Calu3 (cell line): ENCODE results near the gene ELP2. TPM values are rescaled to one million over a fixed set of nuclear protein-coding genes. Genes with fewer than 3 reads are reported as not detected.
"Not testable (repeated sequence)": the region's sequence is repeated elsewhere in the genome, so short reads cannot be mapped to it uniquely, and the experiment has no call there.

Source experiments
- Bru-seq: library from RNA; stranded (reverse); fragments of 400-500 nt; gene quantifications from one replicate; lab custom pipeline; 2021; lab: Mats Ljungman, UMichigan
- BruChase-seq, 2 experiments: library from RNA; stranded (reverse); fragments of 400-500 nt; gene quantifications; one replicate each; lab custom pipeline; 2021; lab: Mats Ljungman, UMichigan
- BruUV-seq: library from RNA; stranded (reverse); fragments of 400-500 nt; replicated peaks from 2 replicates; lab custom pipeline; 2021; lab: Mats Ljungman, UMichigan
- CTCF ChIA-PET: fragments of 300-600 bp; sonication (Branson Sonifier 250); formaldehyde crosslinking; loops from one replicate; lab custom pipeline; 2022; ENCODE audit warnings: antibody characterized with exemption; lab: Charles Lee
- DNase-seq: peaks from one replicate; pipeline ENCODE4 v3.0.0; 2022
- H3K27ac Mint-ChIP-seq: one replicate; pipeline ENCODE4 v1.8.0; 2022; ENCODE audit warnings: mixed read lengths; ENCODE audit not compliant: unreplicated experiment
- H3K27me3 Mint-ChIP-seq: one replicate; pipeline ENCODE4 v1.8.0; 2022; ENCODE audit warnings: mixed read lengths; ENCODE audit not compliant: unreplicated experiment
- H3K36me3 Mint-ChIP-seq: one replicate; pipeline ENCODE4 v1.8.0; 2022; ENCODE audit warnings: mild to moderate bottlenecking, moderate library complexity, mixed read lengths; ENCODE audit not compliant: insufficient read depth, unreplicated experiment
- H3K4me1 Mint-ChIP-seq: one replicate; pipeline ENCODE4 v1.8.0; 2022; ENCODE audit warnings: mild to moderate bottlenecking, low read depth, mixed read lengths; ENCODE audit not compliant: unreplicated experiment
- H3K4me3 Mint-ChIP-seq: one replicate; pipeline ENCODE4 v1.8.0; 2022; ENCODE audit warnings: mild to moderate bottlenecking, low read depth, moderate library complexity, mixed read lengths; ENCODE audit not compliant: unreplicated experiment
- H3K9me3 Mint-ChIP-seq: one replicate; pipeline ENCODE4 v1.8.0; 2022; ENCODE audit warnings: low read depth, mixed read lengths; ENCODE audit not compliant: unreplicated experiment
- intact Hi-C: fragments of 100-400 bp; cut with micrococcal nuclease; formaldehyde crosslinking; loops from one replicate; pipeline ENCODE4 v1.10.0; 2022; ENCODE audit not compliant: unreplicated experiment
- long read RNA-seq: library from polyadenylated mRNA; stranded (forward); transcript quantifications from one replicate; pipeline ENCODE4 v2.0.0, GENCODE V29; 2022
- total RNA-seq: library from RNA; stranded (reverse); gene quantifications from 2 replicates; pipeline ENCODE4 v1.2.3, GENCODE V29; 2022
- TF ChIP-seq, protein P1 (sequence below): fragments of 200-600 bp; IDR thresholded peaks from one replicate; pipeline ENCODE4 v1.8.0; 2022; ENCODE audit warnings: antibody characterized with exemption; ENCODE audit not compliant: unreplicated experiment

The ELP2 gene, protein sequence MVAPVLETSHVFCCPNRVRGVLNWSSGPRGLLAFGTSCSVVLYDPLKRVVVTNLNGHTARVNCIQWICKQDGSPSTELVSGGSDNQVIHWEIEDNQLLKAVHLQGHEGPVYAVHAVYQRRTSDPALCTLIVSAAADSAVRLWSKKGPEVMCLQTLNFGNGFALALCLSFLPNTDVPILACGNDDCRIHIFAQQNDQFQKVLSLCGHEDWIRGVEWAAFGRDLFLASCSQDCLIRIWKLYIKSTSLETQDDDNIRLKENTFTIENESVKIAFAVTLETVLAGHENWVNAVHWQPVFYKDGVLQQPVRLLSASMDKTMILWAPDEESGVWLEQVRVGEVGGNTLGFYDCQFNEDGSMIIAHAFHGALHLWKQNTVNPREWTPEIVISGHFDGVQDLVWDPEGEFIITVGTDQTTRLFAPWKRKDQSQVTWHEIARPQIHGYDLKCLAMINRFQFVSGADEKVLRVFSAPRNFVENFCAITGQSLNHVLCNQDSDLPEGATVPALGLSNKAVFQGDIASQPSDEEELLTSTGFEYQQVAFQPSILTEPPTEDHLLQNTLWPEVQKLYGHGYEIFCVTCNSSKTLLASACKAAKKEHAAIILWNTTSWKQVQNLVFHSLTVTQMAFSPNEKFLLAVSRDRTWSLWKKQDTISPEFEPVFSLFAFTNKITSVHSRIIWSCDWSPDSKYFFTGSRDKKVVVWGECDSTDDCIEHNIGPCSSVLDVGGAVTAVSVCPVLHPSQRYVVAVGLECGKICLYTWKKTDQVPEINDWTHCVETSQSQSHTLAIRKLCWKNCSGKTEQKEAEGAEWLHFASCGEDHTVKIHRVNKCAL
- total RNA-seq, result 75.8 and 82.2 TPM in 2 replicates
- percentile 89 among the genes with signal in this experiment for Bru-seq, nascent RNA
- percentile 81 among the genes with signal in this experiment for BruChase-seq, experiment 1, labeled RNA remaining after a 6-hour chase
- BruChase-seq, experiment 2, labeled RNA remaining after a 2-hour chase, result percentile 91 among the genes with signal in this experiment
- long read RNA-seq, full-length matches to known transcripts, result 62 of 105 reads
- long read RNA-seq, partial matches to known transcripts, result 2 of 105 reads
- long read RNA-seq, other reads (novel, unspliced or antisense), result 41 of 105 reads

DNA sequence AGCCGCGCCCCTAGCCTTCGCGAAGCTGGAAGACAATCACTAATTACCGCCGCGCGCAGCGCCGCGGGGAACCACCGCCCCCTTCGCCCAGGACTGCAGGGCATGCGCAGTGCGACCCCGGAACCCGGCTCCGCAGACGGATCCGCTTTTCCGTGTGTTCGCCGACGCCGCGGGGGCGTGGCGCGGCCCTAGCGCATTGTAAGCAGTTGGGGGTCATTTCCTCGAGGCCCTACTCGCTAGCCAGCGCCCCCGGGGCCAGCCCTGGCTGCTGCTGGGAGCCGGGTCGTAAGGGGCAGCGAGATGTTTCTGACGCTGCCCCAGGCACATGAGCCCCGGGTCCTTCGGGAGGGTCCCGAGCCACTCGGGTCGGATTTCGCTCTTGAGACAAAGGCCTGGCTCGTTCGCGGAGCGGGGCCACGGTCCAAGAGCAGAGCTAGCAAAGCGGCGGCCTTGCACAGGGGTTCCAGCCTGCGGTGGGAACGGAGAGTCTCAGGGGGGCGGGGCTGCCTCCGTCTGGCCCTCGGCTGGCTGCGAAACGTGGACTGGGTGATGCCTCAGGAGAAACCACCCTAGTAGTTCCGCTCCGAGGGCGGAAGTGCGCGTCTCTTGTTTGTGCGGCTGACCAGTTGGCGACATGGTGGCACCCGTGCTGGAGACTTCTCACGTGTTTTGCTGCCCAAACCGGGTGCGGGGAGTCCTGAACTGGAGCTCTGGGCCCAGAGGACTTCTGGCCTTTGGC, at the start of gene ELP2, which contains the start of gene SLC39A6:
ELP2 (plus strand) TSS at position 600 of the 739 bp plus-strand sequence; CDS start at position 635, 35 bp downstream.
SLC39A6 (minus strand) TSS at position 41 of the 739 bp plus-strand sequence. CDS start 2,333 bp downstream, outside the sequence.
- no peaks in the 10 kb centered on the region for H3K27me3 Mint-ChIP-seq
- peaks cover 43% of the 10 kb centered on the region for H3K36me3 Mint-ChIP-seq
- CTCF ChIA-PET, result interaction anchor here (0.7 to 0.8 kb wide), 2 partner anchors 15 to 155 kb away, joined by 3 to 5 read pairs; no protein-coding TSS in a partner anchor
- peak within 1 kb of the TSS; percentile 98 for H3K4me3 Mint-ChIP-seq
- no peaks in the 10 kb centered on the region for H3K9me3 Mint-ChIP-seq
- peaks cover 26% of the 10 kb centered on the region for H3K4me1 Mint-ChIP-seq
- intact Hi-C loops, result no loop called here
- TF ChIP-seq, protein P1, sequence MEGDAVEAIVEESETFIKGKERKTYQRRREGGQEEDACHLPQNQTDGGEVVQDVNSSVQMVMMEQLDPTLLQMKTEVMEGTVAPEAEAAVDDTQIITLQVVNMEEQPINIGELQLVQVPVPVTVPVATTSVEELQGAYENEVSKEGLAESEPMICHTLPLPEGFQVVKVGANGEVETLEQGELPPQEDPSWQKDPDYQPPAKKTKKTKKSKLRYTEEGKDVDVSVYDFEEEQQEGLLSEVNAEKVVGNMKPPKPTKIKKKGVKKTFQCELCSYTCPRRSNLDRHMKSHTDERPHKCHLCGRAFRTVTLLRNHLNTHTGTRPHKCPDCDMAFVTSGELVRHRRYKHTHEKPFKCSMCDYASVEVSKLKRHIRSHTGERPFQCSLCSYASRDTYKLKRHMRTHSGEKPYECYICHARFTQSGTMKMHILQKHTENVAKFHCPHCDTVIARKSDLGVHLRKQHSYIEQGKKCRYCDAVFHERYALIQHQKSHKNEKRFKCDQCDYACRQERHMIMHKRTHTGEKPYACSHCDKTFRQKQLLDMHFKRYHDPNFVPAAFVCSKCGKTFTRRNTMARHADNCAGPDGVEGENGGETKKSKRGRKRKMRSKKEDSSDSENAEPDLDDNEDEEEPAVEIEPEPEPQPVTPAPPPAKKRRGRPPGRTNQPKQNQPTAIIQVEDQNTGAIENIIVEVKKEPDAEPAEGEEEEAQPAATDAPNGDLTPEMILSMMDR, result no peak
- DNase-seq, result peak; percentile 94
- no TSS peak for BruUV-seq
- peak within 1 kb of the TSS; percentile 89 for H3K27ac Mint-ChIP-seq

DNA sequence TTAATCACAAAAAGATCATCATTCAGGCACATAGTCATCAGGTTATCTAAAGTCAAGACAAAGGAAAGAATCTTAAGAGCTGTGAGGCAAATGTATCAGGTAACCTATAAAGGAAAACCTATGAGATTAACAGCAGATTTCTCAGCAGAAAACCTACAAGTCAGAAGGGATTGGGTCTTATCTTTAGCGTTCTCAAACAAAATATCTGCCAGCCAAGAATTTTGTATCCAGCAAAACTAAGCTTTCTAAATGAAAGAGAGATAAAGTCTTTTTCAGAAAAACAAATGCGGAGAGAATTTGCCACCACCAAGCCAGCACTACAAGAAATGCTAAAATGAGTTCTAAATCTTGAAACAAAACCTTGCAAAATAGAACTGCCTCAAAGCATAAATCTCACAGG, 48.6 kb upstream of the ELP2 start:
- intact Hi-C loops, H3K9me3 Mint-ChIP-seq, DNase-seq, H3K4me3 Mint-ChIP-seq, H3K36me3 Mint-ChIP-seq, CTCF ChIA-PET, BruUV-seq, H3K27ac Mint-ChIP-seq, H3K4me1 Mint-ChIP-seq: not testable (repeated sequence)
- peaks cover 18% of the 10 kb centered on the region for H3K27me3 Mint-ChIP-seq

DNA sequence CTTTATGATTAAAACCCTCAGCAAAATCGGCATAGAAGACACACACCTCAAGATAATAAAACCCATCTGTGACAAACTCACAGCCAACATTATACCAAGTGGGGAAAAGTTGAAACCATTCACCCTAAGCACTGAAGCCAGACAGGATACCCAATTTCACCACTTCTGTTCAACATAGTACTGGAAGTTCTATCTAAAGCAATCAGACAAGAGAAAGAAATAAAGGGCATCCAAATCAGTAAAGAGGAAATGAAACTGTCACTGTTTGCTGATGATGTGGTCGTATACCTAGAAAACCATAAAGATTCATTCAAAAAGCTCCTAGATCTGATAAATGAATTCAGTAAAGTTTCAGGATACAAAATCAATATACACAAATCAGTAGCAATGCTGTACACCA, 46.0 kb upstream of the ELP2 start:
- intact Hi-C loops, result no loop called here
- H3K4me1 Mint-ChIP-seq, result no peaks in the 10 kb centered on the region
- H3K27ac Mint-ChIP-seq, result no peak overlapping the region
- DNase-seq, result no peak
- peaks cover 18% of the 10 kb centered on the region for H3K27me3 Mint-ChIP-seq
- CTCF ChIA-PET, result no interaction called here
- H3K9me3 Mint-ChIP-seq, result peaks cover 2% of the 10 kb centered on the region
- no peaks in the 10 kb centered on the region for H3K36me3 Mint-ChIP-seq
- BruUV-seq, result no TSS peak
- TF ChIP-seq, protein P1, result no peak
- no peak overlapping the region for H3K4me3 Mint-ChIP-seq

DNA sequence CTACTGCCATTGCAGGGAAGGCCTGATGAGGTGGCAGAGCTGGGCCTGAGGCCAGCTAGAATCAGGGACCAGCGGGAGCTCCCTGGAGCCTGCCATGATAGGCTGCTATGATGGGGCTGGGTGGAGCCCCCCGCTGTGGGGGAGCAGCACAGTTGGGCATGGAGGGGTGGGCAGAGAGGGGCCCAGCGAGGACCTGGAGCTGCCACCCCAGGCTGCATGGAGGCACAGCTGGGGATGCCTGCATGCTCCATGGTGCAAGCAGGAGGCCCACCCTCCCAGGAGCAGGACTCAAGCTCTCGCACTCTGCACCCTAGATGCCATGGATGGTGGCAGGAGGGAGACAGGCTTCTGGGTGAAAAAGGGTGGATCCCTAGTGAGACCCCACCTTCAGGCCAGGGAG, 44.5 kb upstream of the ELP2 start:
- H3K4me3 Mint-ChIP-seq, result no peak overlapping the region
- DNase-seq, result no peak
- CTCF ChIA-PET, result no interaction called here
- no peaks in the 10 kb centered on the region for H3K4me1 Mint-ChIP-seq
- H3K9me3 Mint-ChIP-seq, result peaks cover 2% of the 10 kb centered on the region
- TF ChIP-seq, protein P1, result no peak
- BruUV-seq, result no TSS peak
- no peaks in the 10 kb centered on the region for H3K36me3 Mint-ChIP-seq
- intact Hi-C loops, result no loop called here
- H3K27me3 Mint-ChIP-seq, result peaks cover 11% of the 10 kb centered on the region
- H3K27ac Mint-ChIP-seq, result no peak overlapping the region
